HEK293T (cell line): Measurements from ENCODE around the gene BMP2.

Experiments
- ARNT ChIP-seq: fragments of 450-650 bp; IDR thresholded peaks from 2 replicates; pipeline ENCODE4 v1.6.1; 2017; ENCODE audit warnings: mild to moderate bottlenecking
- FOXA1 ChIP-seq: fragments of 450-650 bp; IDR thresholded peaks from 2 replicates; pipeline ENCODE4 v1.6.1; 2016; ENCODE audit warnings: mild to moderate bottlenecking
- FOXK2 ChIP-seq: fragments of 450-650 bp; IDR thresholded peaks from 2 replicates; pipeline ENCODE4 v1.6.1; 2016; ENCODE audit warnings: mild to moderate bottlenecking
- FOXM1 ChIP-seq: fragments of 450-650 bp; IDR thresholded peaks from 2 replicates; pipeline ENCODE4 v1.6.1; 2017; ENCODE audit warnings: mild to moderate bottlenecking, borderline replicate concordance
- NFRKB ChIP-seq: fragments of 450-650 bp; IDR thresholded peaks from 2 replicates; pipeline ENCODE4 v1.6.1; 2016; ENCODE audit warnings: mild to moderate bottlenecking, moderate library complexity
- SP1 ChIP-seq: fragments of 450-650 bp; IDR thresholded peaks from 2 replicates; pipeline ENCODE4 v1.6.1; 2017
- ZNF384 ChIP-seq: fragments of 450-650 bp; IDR thresholded peaks from 2 replicates; pipeline ENCODE4 v1.6.1; 2016

GRCh38 chr20:6812530-6812929 lies 45.0 kb downstream of the BMP2 start:
- no peak for TF ChIP-seq NFRKB
- TF ChIP-seq FOXA1 = no peak
- TF ChIP-seq FOXM1 = no peak
- TF ChIP-seq SP1 = no peak
- TF ChIP-seq ARNT = no peak
- TF ChIP-seq ZNF384 = no peak
- TF ChIP-seq FOXK2 = no peak
